GM19438 (cell line): ENCODE results near the gene BMP8B.
A peak's percentile ranks its signal among the peaks of the same experiment; 100 is the strongest.

Source experiments
- ATAC-seq: cut with Tn5 transposase; IDR thresholded peaks from one replicate; pipeline ENCODE4 v1.9.1; 2021; ENCODE audit warnings: low read depth; ENCODE audit not compliant: unreplicated experiment

Gene BMP8B

GRCh38 chr1:39760074-39761008, 28.3 kb downstream of the BMP8B start:
- ATAC-seq, result no peak

GRCh38 chr1:39759436-39759726, 29.3 kb downstream of the BMP8B start:
- ATAC-seq, result no peak

- no peak for ATAC-seq
These were observed 29.9 kb downstream of the BMP8B start for GRCh38 chr1:39758556-39759435.

GRCh38 chr1:39757501-39757900, 31.2 kb downstream of the BMP8B start:
- no peak for ATAC-seq

- no peak for ATAC-seq
These were observed 32.6 kb downstream of the BMP8B start for GRCh38 chr1:39755965-39756659.

- no peak for ATAC-seq
These were observed 33.7 kb downstream of the BMP8B start for GRCh38 chr1:39754906-39755504.

- no peak for ATAC-seq
These were observed 34.6 kb downstream of the BMP8B start for GRCh38 chr1:39754026-39754570.

GRCh38 chr1:39753132-39754025, 35.3 kb downstream of the BMP8B start:
- no peak for ATAC-seq

GRCh38 chr1:39752703-39753102, 36.0 kb downstream of the BMP8B start:
- ATAC-seq, result no peak

- no peak for ATAC-seq
These were observed 37.1 kb downstream of the BMP8B start for GRCh38 chr1:39751595-39751994.

- ATAC-seq, result no peak
These were observed 43.5 kb downstream of the BMP8B start for GRCh38 chr1:39745016-39745670.

GRCh38 chr1:39738622-39739366, 49.9 kb downstream of the BMP8B start, which contains the start of gene PPIE:
Gene PPIE, plus strand, starts transcription at chr1:39738882. Its CDS starts 19 bp downstream, at chr1:39738901.
- peak; percentile 83 for ATAC-seq

- no peak for ATAC-seq
These were observed 51.0 kb downstream of the BMP8B start for GRCh38 chr1:39737546-39738169.

GRCh38 chr1:39735731-39736130, 52.9 kb downstream of the BMP8B start:
- no peak for ATAC-seq

GRCh38 chr1:39733161-39733560, 55.5 kb downstream of the BMP8B start:
- ATAC-seq, result no peak

GRCh38 chr1:39732730-39733129, 55.9 kb downstream of the BMP8B start:
- no peak for ATAC-seq

- no peak for ATAC-seq
These were observed 58.8 kb downstream of the BMP8B start for GRCh38 chr1:39729842-39730241.

- ATAC-seq, result no peak
These were observed 59.6 kb downstream of the BMP8B start for GRCh38 chr1:39729030-39729429.
